K562 (cell line): ENCODE measurements around the gene EEF2K. TPM values are rescaled to one million over a fixed set of nuclear protein-coding genes. Genes with fewer than 3 reads are reported as not detected.

Experiments
- ARID3B ChIP-seq: fragments of 250-450 bp; sonication (Bioruptor Pico); IDR thresholded peaks from 2 replicates; pipeline ENCODE4 v1.4.0; 2020; ENCODE audit warnings: borderline replicate concordance
- ATF3 ChIP-seq, 2 experiments: fragments of 450-650 bp in 1 of 2; sonication (generic) in 1 of 2; formaldehyde crosslinking in 1 of 2; IDR thresholded peaks in 1 of 2; conservative IDR thresholded peaks in 1 of 2; 2 replicates each; pipeline versions ENCODE4 v1.6.1 to v1.8.1; 2016 to 2023; ENCODE audit warnings: mild to moderate bottlenecking in 2 of 2, moderate library complexity in 2 of 2, inconsistent platforms in 1 of 2, missing genetic modification reagents in 1 of 2
- BCLAF1 ChIP-seq, 2 experiments: fragments of 450-650 bp in 1 of 2; IDR thresholded peaks; 2 replicates each; pipeline ENCODE4 v1.6.1; 2011 to 2017; ENCODE audit warnings: low read depth in 2 of 2, antibody characterized with exemption in 1 of 2, borderline replicate concordance in 1 of 2, low read length in 1 of 2, mild to moderate bottlenecking in 1 of 2, mixed read lengths in 1 of 2; ENCODE audit not compliant: control insufficient read depth in 1 of 2
- BDP1 ChIP-seq: IDR thresholded peaks from 3 replicates; pipeline ENCODE4 v1.6.1; 2011; ENCODE audit not compliant: insufficient read length, insufficient read depth
- CAMTA2 ChIP-seq: fragments of 250-450 bp; sonication (Bioruptor Pico); conservative IDR thresholded peaks from 2 replicates; pipeline ENCODE4 v1.5.1; 2022
- CEBPB ChIP-seq: fragments of 450-650 bp; IDR thresholded peaks from 2 replicates; pipeline ENCODE4 v1.6.1; 2016; ENCODE audit warnings: missing genetic modification characterization, missing compliant biosample characterization
- EP400 ChIP-seq: fragments of 450-650 bp; IDR thresholded peaks from 2 replicates; pipeline ENCODE4 v1.6.1; 2017; ENCODE audit warnings: antibody characterized with exemption, mild to moderate bottlenecking, moderate library complexity
- FOSL1 ChIP-seq: fragments of 200-800 bp; sonication (Bioruptor generic); conservative IDR thresholded peaks from 2 replicates; pipeline ENCODE4 v1.6.1; 2016; ENCODE audit warnings: missing genetic modification characterization, missing compliant biosample characterization
- MAFG ChIP-seq: fragments of 450-650 bp; conservative IDR thresholded peaks from 2 replicates; pipeline ENCODE4 v1.6.1; 2016; ENCODE audit warnings: missing genetic modification characterization, missing compliant biosample characterization
- NR4A1 ChIP-seq, 2 experiments: fragments of 250-450 bp in 1 of 2; fragments of 450-650 bp in 1 of 2; sonication (Bioruptor Pico) in 1 of 2; IDR thresholded peaks; 2 replicates each; pipeline versions ENCODE4 v1.4.0 to v1.6.1; 2016 to 2020; ENCODE audit warnings: mild to moderate bottlenecking in 2 of 2, missing compliant biosample characterization in 1 of 2, missing genetic modification characterization in 1 of 2, moderate library complexity in 1 of 2
- SAFB ChIP-seq: fragments of 200-400 bp; formaldehyde crosslinking; IDR thresholded peaks from 2 replicates; pipeline ENCODE4 v1.6.1; 2017; ENCODE audit warnings: low read depth, low read length, borderline replicate concordance
- TEAD4 ChIP-seq, 2 experiments: sonication (generic) in 1 of 2; formaldehyde crosslinking in 1 of 2; IDR thresholded peaks; 2 replicates each; pipeline versions ENCODE4 v1.6.1 to v1.8.0; 2012 to 2022; ENCODE audit warnings: borderline replicate concordance in 1 of 2, inconsistent platforms in 1 of 2, low read length in 1 of 2, mild to moderate bottlenecking in 1 of 2, missing genetic modification reagents in 1 of 2
- ZBTB34 ChIP-seq: fragments of 250-450 bp; sonication (Bioruptor Pico); IDR thresholded peaks from 2 replicates; pipeline ENCODE4 v1.8.0; 2021; ENCODE audit warnings: mild to moderate bottlenecking, moderate library complexity
- ZC3H4 ChIP-seq: sonication (generic); formaldehyde crosslinking; IDR thresholded peaks from 2 replicates; pipeline ENCODE4 v1.9.0; 2021; ENCODE audit warnings: missing genetic modification reagents, borderline replicate concordance
- ZFP1 ChIP-seq: fragments of 450-650 bp; formaldehyde crosslinking; IDR thresholded peaks from 2 replicates; pipeline ENCODE4 v1.4.0; 2020; ENCODE audit warnings: mild to moderate bottlenecking, mixed read lengths
- ZNF431 ChIP-seq: sonication (generic); formaldehyde crosslinking; IDR thresholded peaks from 2 replicates; pipeline ENCODE4 v1.8.0; 2022; ENCODE audit warnings: mild to moderate bottlenecking, missing genetic modification reagents
- ZNF584 ChIP-seq: fragments of 200-800 bp; sonication (Bioruptor generic); IDR thresholded peaks from 2 replicates; pipeline ENCODE4 v1.6.1; 2016; ENCODE audit warnings: low read depth, mild to moderate bottlenecking, missing genetic modification characterization, missing compliant biosample characterization
- polyA plus RNA-seq, 8 experiments: library from polyadenylated mRNA; depleted of rRNA in 4 of 8; stranded (reverse) in 5 of 8; unstranded in 3 of 8; fragments of >200 nt; fragmentation: Nextera tagmentation in 2 of 8; fragmentation: Illumina TruSeq in 1 of 8; extraction: Ambion mirVana in 2 of 8; extraction: Trizol in 1 of 8; gene quantifications; 2 replicates each; pipeline versions ENCODE4 v1.2.1 to v1.2.3, GENCODE V29; 2011 to 2014; ENCODE audit warnings: inconsistent platforms in 1 of 8, missing spikeins in 1 of 8
- total RNA-seq, 7 experiments: library from RNA; depleted of rRNA in 6 of 7; stranded (reverse); fragments of >200 nt in 6 of 7; fragmentation: Illumina TruSeq in 2 of 7; extraction: Trizol in 2 of 7; gene quantifications; 2 replicates each; pipeline versions ENCODE4 v1.2.1 to v1.2.3, GENCODE V29; 2011 to 2021; ENCODE audit warnings: low replicate concordance in 1 of 7

The EEF2K gene
- total and polyA plus RNA-seq, 9 of the 15 experiments (the other 6 are each of a cell fraction or from before 2014, with no cell fraction given): 3.0 to 35.2 (median 12.2) TPM

GRCh38 chr16:22296225-22297113 is 90.4 kb downstream of the EEF2K start (continued):
- TF ChIP-seq BCLAF1 (IDR thresholded peaks at IDR 0.05; ENCODE audit: borderline replicate concordance in 1 of 2, control insufficient read depth in 1 of 2, low read depth in 2 of 2, low read length in 1 of 2) (no peak), ZNF584 (no peak), ZC3H4 (CRISPR knock-in tag) (no peak), ZNF431 (CRISPR knock-in tag) (no peak), ZFP1 (CRISPR knock-in tag) (no peak), ATF3 (IDR thresholded peaks at IDR 0.05) (peak; percentile 17; the same call in 1 of the 2 replicates), ATF3 (CRISPR knock-in tag; conservative IDR thresholded peaks at IDR 0.05) (no peak), TEAD4 (IDR thresholded peaks at IDR 0.05; ENCODE audit: low read length) (peak; percentile 84; the same call in 1 of the 2 replicates), TEAD4 (CRISPR knock-in tag; IDR thresholded peaks at IDR 0.05; ENCODE audit: borderline replicate concordance) (no peak), NR4A1 (CRISPR knock-in tag; IDR thresholded peaks at IDR 0.05) (no peak), NR4A1 (tag; IDR thresholded peaks at IDR 0.05) (0 out of 2 replicates have a peak, but pooled peaks have one; percentile 18), EP400 (no peak), CAMTA2 (CRISPR knock-in tag) (no peak), ZBTB34 (CRISPR knock-in tag) (no peak), ARID3B (CRISPR knock-in tag) (no peak), MAFG (peak; percentile 77), CEBPB (tag) (peak; percentile 57), FOSL1 (tag) (peak; percentile 46; the same call in 1 of the 2 replicates), SAFB (no peak), BDP1 (peak; percentile 89)
